22Rv1 (cell line): ENCODE results near the gene DMWD.

Experiments used
- H3K27ac ChIP-seq: fragments of 450-650 bp; 2 replicates; pipeline ENCODE4 v1.5.1; 2017
- ZFX ChIP-seq: fragments of 450-650 bp; IDR thresholded peaks from 2 replicates; pipeline ENCODE4 v1.6.1; 2017; ENCODE audit warnings: antibody characterized with exemption, borderline replicate concordance
- TF ChIP-seq, protein P1 (sequence below): fragments of 450-650 bp; IDR thresholded peaks from 2 replicates; pipeline ENCODE4 v1.5.1; 2017; ENCODE audit warnings: mild to moderate bottlenecking

Gene DMWD

GRCh38 chr19:45768984-45769782 lies 23.5 kb downstream of the DMWD start, which contains the start of gene SIX5:
TSS of gene SIX5 (minus strand) at chr19:45769252. CDS start at chr19:45768844, 408 bp downstream.
- H3K27ac ChIP-seq = peak within 1 kb of the TSS; percentile 96
- no peak for TF ChIP-seq ZFX
- TF ChIP-seq, protein P1, sequence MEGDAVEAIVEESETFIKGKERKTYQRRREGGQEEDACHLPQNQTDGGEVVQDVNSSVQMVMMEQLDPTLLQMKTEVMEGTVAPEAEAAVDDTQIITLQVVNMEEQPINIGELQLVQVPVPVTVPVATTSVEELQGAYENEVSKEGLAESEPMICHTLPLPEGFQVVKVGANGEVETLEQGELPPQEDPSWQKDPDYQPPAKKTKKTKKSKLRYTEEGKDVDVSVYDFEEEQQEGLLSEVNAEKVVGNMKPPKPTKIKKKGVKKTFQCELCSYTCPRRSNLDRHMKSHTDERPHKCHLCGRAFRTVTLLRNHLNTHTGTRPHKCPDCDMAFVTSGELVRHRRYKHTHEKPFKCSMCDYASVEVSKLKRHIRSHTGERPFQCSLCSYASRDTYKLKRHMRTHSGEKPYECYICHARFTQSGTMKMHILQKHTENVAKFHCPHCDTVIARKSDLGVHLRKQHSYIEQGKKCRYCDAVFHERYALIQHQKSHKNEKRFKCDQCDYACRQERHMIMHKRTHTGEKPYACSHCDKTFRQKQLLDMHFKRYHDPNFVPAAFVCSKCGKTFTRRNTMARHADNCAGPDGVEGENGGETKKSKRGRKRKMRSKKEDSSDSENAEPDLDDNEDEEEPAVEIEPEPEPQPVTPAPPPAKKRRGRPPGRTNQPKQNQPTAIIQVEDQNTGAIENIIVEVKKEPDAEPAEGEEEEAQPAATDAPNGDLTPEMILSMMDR = no peak

DNA sequence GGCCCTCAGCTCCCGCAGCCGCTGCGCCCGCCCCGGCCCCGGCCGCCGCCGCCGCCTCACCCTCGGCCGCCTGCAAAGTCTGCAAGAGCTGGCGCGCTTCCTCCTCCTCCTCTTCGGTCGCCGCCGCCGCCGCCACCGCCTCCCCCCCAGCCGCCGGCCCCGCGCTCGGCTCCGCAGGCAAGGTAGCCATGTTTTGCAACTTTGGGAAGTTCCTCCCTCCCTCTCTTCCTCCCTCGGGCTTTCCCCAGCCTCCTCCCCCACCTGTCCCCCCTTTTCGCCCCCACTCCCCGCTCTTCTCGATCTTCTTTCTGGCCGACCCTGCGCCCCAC lies 24.0 kb downstream of the DMWD start:
- TF ChIP-seq, protein P1 = no peak
- no peak for TF ChIP-seq ZFX

GRCh38 chr19:45767881-45768654 lies 24.6 kb downstream of the DMWD start:
- TF ChIP-seq, protein P1 = no peak
- no peak for TF ChIP-seq ZFX
- peak overlapping the region; percentile 96 for H3K27ac ChIP-seq

More for the DNA sequence above, 24.0 kb downstream of the DMWD start:
- H3K27ac ChIP-seq = peak overlapping the region; percentile 96

- TF ChIP-seq ZFX = no peak
- TF ChIP-seq, protein P1 = no peak
- peak overlapping the region; percentile 96 for H3K27ac ChIP-seq
These were observed 25.2 kb downstream of the DMWD start for GRCh38 chr19:45767410-45767880.

DNA sequence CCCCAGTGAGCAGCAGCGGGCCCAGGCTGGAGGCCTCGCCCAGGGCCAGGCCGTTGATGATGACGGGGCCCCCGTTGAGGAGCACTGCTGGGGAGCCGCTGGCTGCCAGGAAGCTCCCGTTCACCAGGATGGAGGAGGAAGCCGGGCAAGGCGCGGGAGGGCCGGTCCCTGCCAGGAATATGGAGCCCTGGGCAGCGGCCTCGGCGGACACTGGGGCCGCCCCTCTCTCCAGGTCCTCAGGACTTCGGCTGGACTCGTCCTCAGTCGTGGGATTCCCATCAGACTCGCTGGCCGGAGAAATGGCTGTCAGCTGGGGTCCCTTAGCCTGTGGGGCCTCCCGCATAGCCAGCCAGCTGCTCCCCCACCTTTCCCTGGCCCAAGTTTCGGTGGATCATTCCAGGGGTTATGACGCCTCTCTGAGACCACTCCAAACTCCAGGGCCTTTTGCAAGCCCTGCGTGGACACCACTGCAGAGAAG lies 25.7 kb downstream of the DMWD start:
- peak overlapping the region; percentile 96 for H3K27ac ChIP-seq
- TF ChIP-seq ZFX = no peak
- TF ChIP-seq, protein P1 = no peak

DNA sequence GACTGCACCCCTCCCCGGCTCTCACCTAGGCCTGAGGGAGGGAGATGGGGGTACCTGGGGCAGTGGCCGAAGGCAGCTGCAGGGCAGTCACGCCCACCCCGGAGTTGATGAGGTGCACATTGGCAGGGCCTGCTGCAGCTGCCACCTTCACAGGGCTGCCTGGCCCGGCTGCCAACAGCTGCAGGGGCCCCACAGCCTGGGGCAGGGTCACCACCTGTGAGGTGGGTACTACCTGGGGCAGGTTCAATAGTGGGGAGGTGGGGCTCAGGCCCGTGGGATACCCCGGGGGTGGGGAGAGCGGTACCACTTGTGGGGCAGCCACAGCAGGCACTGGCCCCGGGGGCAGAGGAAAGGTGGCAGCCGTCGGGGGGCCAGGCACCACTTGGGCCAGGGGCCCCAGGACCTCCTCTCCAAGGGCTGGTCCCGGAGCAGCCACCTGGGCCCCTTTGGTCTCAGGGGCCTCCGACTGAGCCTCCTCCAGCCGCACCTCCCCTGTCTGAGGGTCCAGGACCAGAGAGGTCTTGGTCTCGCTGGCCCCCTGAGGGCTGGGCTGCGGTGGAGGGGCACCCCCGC lies 26.3 kb downstream of the DMWD start:
- TF ChIP-seq, protein P1 = no peak
- no peak for TF ChIP-seq ZFX
- peak overlapping the region; percentile 96; the same call in 1 of the 2 replicates for H3K27ac ChIP-seq
